GM11168 (cell line): ENCODE results near the gene GALNT2.

Source experiments
- in situ Hi-C: fragments of 300-500 bp; cut with MboI; formaldehyde crosslinking; loops from one replicate; pipeline ENCODE4 v1.12.0; 2022; ENCODE audit warnings: low sequenced_read_pairs; ENCODE audit not compliant: unreplicated experiment

GALNT2 gene

GRCh38 chr1:230049731-230050130, 17.3 kb upstream of the GALNT2 start:
- in situ Hi-C loops, result no loop called here

GRCh38 chr1:230050973-230051735, 15.9 kb upstream of the GALNT2 start:
- in situ Hi-C loops, result no loop called here

- in situ Hi-C loops, result no loop called here
These were observed 15.0 kb upstream of the GALNT2 start for GRCh38 chr1:230052018-230052417.

- in situ Hi-C loops, result no loop called here
These were observed 14.4 kb upstream of the GALNT2 start for GRCh38 chr1:230052665-230053064.

GRCh38 chr1:230054092-230054749, 12.8 kb upstream of the GALNT2 start:
- in situ Hi-C loops, result no loop called here

- in situ Hi-C loops, result no loop called here
These were observed 10.9 kb upstream of the GALNT2 start for GRCh38 chr1:230056098-230056497.

- in situ Hi-C loops, result no loop called here
These were observed 9.9 kb upstream of the GALNT2 start for GRCh38 chr1:230057100-230057499.

- in situ Hi-C loops, result no loop called here
These were observed 9.1 kb upstream of the GALNT2 start for GRCh38 chr1:230057681-230058565.

GRCh38 chr1:230058626-230059025, 8.4 kb upstream of the GALNT2 start:
- in situ Hi-C loops, result no loop called here

- in situ Hi-C loops, result no loop called here
These were observed 5.2 kb upstream of the GALNT2 start for GRCh38 chr1:230061801-230062200.

GRCh38 chr1:230062521-230062920, 4.5 kb upstream of the GALNT2 start:
- in situ Hi-C loops, result no loop called here

- in situ Hi-C loops, result no loop called here
These were observed 2.8 kb upstream of the GALNT2 start for GRCh38 chr1:230064283-230064682.

GRCh38 chr1:230065161-230065560, 1.9 kb upstream of the GALNT2 start:
- in situ Hi-C loops, result no loop called here

GRCh38 chr1:230065571-230065970, 1.5 kb upstream of the GALNT2 start:
- in situ Hi-C loops, result no loop called here

- in situ Hi-C loops, result no loop called here
These were observed 1.0 kb upstream of the GALNT2 start for GRCh38 chr1:230066031-230066430.

- in situ Hi-C loops, result no loop called here
These were observed 407 bp downstream of the GALNT2 start for GRCh38 chr1:230067419-230067870.

GRCh38 chr1:230067871-230068620, 1.0 kb downstream of the GALNT2 start:
- in situ Hi-C loops, result no loop called here

GRCh38 chr1:230068621-230068873, 1.5 kb downstream of the GALNT2 start:
- in situ Hi-C loops, result no loop called here

- in situ Hi-C loops, result no loop called here
These were observed 2.1 kb downstream of the GALNT2 start for GRCh38 chr1:230068952-230069684.

GRCh38 chr1:230069796-230070195, 2.8 kb downstream of the GALNT2 start:
- in situ Hi-C loops, result loop anchor here (5.0 kb wide), 1 partner anchor 38 kb away; no protein-coding TSS in a partner anchor
